Panc1 (cell line): ENCODE data around the gene HTR2B. TPM values are rescaled to one million over a fixed set of nuclear protein-coding genes. Genes with fewer than 3 reads are reported as not detected.

Experiments used
- ATAC-seq: fragments of 200-7000 bp; cut with Tn5 transposase; 2 replicates; pipeline ENCODE4 v1.9.1; 2020; ENCODE audit warnings: mild to moderate bottlenecking, moderate library complexity
- BruUV-seq: library from RNA; stranded (reverse); fragments of 400-500 nt; replicated peaks from 2 replicates; lab custom pipeline; 2021; lab: Mats Ljungman, UMichigan
- CTCF ChIA-PET: fragments of 300-600 bp; sonication (Branson Sonifier 250); formaldehyde crosslinking; loops from one replicate; lab custom pipeline; 2022; ENCODE audit warnings: antibody characterized with exemption; lab: Charles Lee
- POLR2A ChIA-PET: fragments of 300-600 bp; sonication (Branson Sonifier 250); formaldehyde crosslinking; loops from one replicate; lab custom pipeline; 2022; ENCODE audit warnings: antibody characterized with exemption; lab: Charles Lee
- DNase-seq: peaks from one replicate; pipeline ENCODE4 v3.0.0-alpha.2; 2010; ENCODE audit warnings: low read depth, low spot score
- H3K27ac ChIP-seq: 2 replicates; pipeline ENCODE4 v1.5.1; 2011; ENCODE audit warnings: mild to moderate bottlenecking, low read length, inconsistent platforms
- H3K27me3 ChIP-seq: fragments of 200-500 bp; sonication (Bioruptor generic); 2 replicates; pipeline ENCODE4 v1.6.0; 2014; ENCODE audit warnings: low read length, inconsistent platforms; ENCODE audit not compliant: control insufficient read depth, insufficient read depth
- H3K36me3 ChIP-seq: fragments of 200-500 bp; sonication (Bioruptor generic); 2 replicates; pipeline ENCODE4 v1.5.1; 2014; ENCODE audit warnings: inconsistent platforms, mild to moderate bottlenecking, low read length, moderate library complexity; ENCODE audit not compliant: control insufficient read depth, insufficient read depth
- H3K4me1 ChIP-seq: 2 replicates; pipeline ENCODE4 v1.5.1; 2011; ENCODE audit warnings: inconsistent platforms, mild to moderate bottlenecking, low read length, moderate library complexity; ENCODE audit not compliant: control insufficient read depth, insufficient read depth
- H3K4me3 ChIP-seq, 2 experiments: 2 replicates each; pipeline ENCODE4 v1.5.1; 2011 to 2012; ENCODE audit warnings: low read depth in 2 of 2, low read length in 2 of 2, mild to moderate bottlenecking in 2 of 2, inconsistent platforms in 1 of 2, moderate library complexity in 1 of 2
- H3K9me3 ChIP-seq: fragments of 200-500 bp; sonication (Bioruptor generic); 2 replicates; pipeline ENCODE4 v1.5.1; 2014; ENCODE audit warnings: low read depth, mild to moderate bottlenecking, inconsistent platforms, low read length, moderate library complexity; ENCODE audit not compliant: control insufficient read depth, insufficient read depth
- CTCF ChIP-seq: fragments of 450-650 bp; IDR thresholded peaks from 2 replicates; pipeline ENCODE4 v1.5.1; 2017; ENCODE audit warnings: mild to moderate bottlenecking
- POLR2AphosphoS5 ChIP-seq: IDR thresholded peaks from 2 replicates; pipeline ENCODE4 v1.6.1; 2012; ENCODE audit warnings: mild to moderate bottlenecking, low read depth, low read length, moderate library complexity
- REST ChIP-seq, 2 experiments: IDR thresholded peaks; 2 replicates each; pipeline ENCODE4 v1.6.1; 2011 to 2012; ENCODE audit warnings: low read depth in 2 of 2, control low read depth in 1 of 2, low read length in 1 of 2, mild to moderate bottlenecking in 1 of 2, moderate library complexity in 1 of 2; ENCODE audit not compliant: insufficient read depth in 1 of 2
- SIN3A ChIP-seq: IDR thresholded peaks from 2 replicates; pipeline ENCODE4 v1.6.1; 2012; ENCODE audit warnings: low read depth, mild to moderate bottlenecking, low read length, moderate library complexity, borderline replicate concordance; ENCODE audit not compliant: insufficient read depth
- TCF7L2 ChIP-seq: IDR thresholded peaks from 2 replicates; pipeline ENCODE4 v1.6.1; 2011; ENCODE audit warnings: mild to moderate bottlenecking, low read depth, low read length, inconsistent platforms
- in situ Hi-C: cut with HindIII; loops from 2 replicates; pipeline ENCODE4 v1.10.0; 2016; ENCODE audit warnings: low sequenced_read_pairs, low pct_unique_long_range_greater_than_20kb
- intact Hi-C: fragments of 100-400 bp; cut with micrococcal nuclease; formaldehyde crosslinking; loops from one replicate; pipeline ENCODE4 v1.10.0; 2022; ENCODE audit not compliant: unreplicated experiment
- total RNA-seq: library from RNA; stranded (reverse); gene quantifications from one replicate; pipeline ENCODE4 v1.2.1, GENCODE V29; 2021; ENCODE audit not compliant: unreplicated experiment

Gene HTR2B
- total RNA-seq, 1 experiment from 2014 or later: not detected

GRCh38 chr2:231138699-231139098 lies 13.9 kb upstream of the HTR2B start:
- Histone ChIP-seq H3K9me3 (no peaks in the 10 kb centered on the region), H3K4me3 (no peak overlapping the region), H3K27ac (no peak overlapping the region), H3K27me3 (no peaks in the 10 kb centered on the region), H3K36me3 (no peaks in the 10 kb centered on the region), H3K4me1 (no peaks in the 10 kb centered on the region; the same call in none of the 2 replicates)
- no peak for DNase-seq
- POLR2A ChIA-PET: no interaction called here
- BruUV-seq: no TSS peak
- CTCF ChIA-PET: no interaction called here
- intact Hi-C loops (no loop called here), in situ Hi-C loops (no loop called here)
- no peak for ATAC-seq
- TF ChIP-seq POLR2AphosphoS5 (no peak), REST (IDR thresholded peaks at IDR 0.05; ENCODE audit: insufficient read depth in 1 of 2, low read depth in 2 of 2, low read length in 1 of 2) (no peak), SIN3A (no peak), TCF7L2 (no peak), CTCF (no peak)

GRCh38 chr2:231134910-231135655 lies 10.2 kb upstream of the HTR2B start:
- intact Hi-C loops (no loop called here), in situ Hi-C loops (no loop called here)
- no peak for TF ChIP-seq TCF7L2
- no peak for TF ChIP-seq SIN3A
- TF ChIP-seq CTCF: no peak
- TF ChIP-seq POLR2AphosphoS5: no peak
- no peak for TF ChIP-seq REST (IDR thresholded peaks at IDR 0.05; ENCODE audit: insufficient read depth in 1 of 2, low read depth in 2 of 2, low read length in 1 of 2)
- ATAC-seq (no peak), DNase-seq (no peak)
- H3K27me3 ChIP-seq: no peaks in the 10 kb centered on the region
- no peak overlapping the region for H3K4me3 ChIP-seq
- no TSS peak for BruUV-seq
- no peak overlapping the region for H3K27ac ChIP-seq
- no peaks in the 10 kb centered on the region for H3K9me3 ChIP-seq
- ChIA-PET CTCF (no interaction called here), POLR2A (interaction anchor here (0.6 kb wide), 1 partner anchor 330 kb away, joined by 3 read pairs; no protein-coding TSS in a partner anchor)
- peaks cover 3% of the 10 kb centered on the region for H3K4me1 ChIP-seq
- no peaks in the 10 kb centered on the region for H3K36me3 ChIP-seq
